Transverse colon (tissue), 4 donors: ENCODE measurements around the gene CLCNKB. TPM values are rescaled to one million over a fixed set of nuclear protein-coding genes. Genes with fewer than 3 reads are reported as not detected.

Source experiments
- DNase-seq: peaks from one replicate; pipeline ENCODE4 v3.0.0-alpha.2; 2019
- H3K27ac ChIP-seq, 4 donors: fragments of 200-600 bp; sonication (generic); 2 replicates each; pipeline ENCODE4 v1.5.1; 2016 to 2018; ENCODE audit warnings: inconsistent platforms in 4 of 4
- H3K27me3 ChIP-seq: fragments of 200-600 bp; sonication (generic); 2 replicates; pipeline ENCODE4 v1.5.1; 2017; ENCODE audit warnings: inconsistent platforms
- H3K36me3 ChIP-seq, 4 donors: fragments of 200-600 bp; sonication (generic); 2 replicates each; pipeline ENCODE4 v1.5.1; 2017 to 2019; ENCODE audit warnings: inconsistent platforms in 4 of 4
- H3K4me1 ChIP-seq, 4 donors: fragments of 200-600 bp; sonication (generic); 2 replicates each; pipeline ENCODE4 v1.5.1; 2017 to 2020; ENCODE audit warnings: inconsistent platforms in 4 of 4
- H3K4me3 ChIP-seq, 4 donors: fragments of 200-600 bp; sonication (generic); 1 replicate in 1 of 4; 2 replicates in 3 of 4; pipeline versions ENCODE4 v1.5.1 to v1.6.1; 2017 to 2019; ENCODE audit warnings: inconsistent platforms in 4 of 4
- H3K9me3 ChIP-seq, 2 donors: fragments of 200-600 bp; sonication (generic); 2 replicates each; pipeline ENCODE4 v1.5.1; 2017 to 2019; ENCODE audit warnings: inconsistent platforms in 2 of 2
- EP300 ChIP-seq: sonication (generic); formaldehyde crosslinking; IDR thresholded peaks from one replicate; pipeline ENCODE4 v1.6.1; 2017; ENCODE audit warnings: antibody characterized with exemption, low read depth
- POLR2A ChIP-seq: fragments of 450-650 bp; IDR thresholded peaks from one replicate; pipeline ENCODE4 v1.6.1; 2016; ENCODE audit warnings: antibody characterized with exemption, mild to moderate bottlenecking, moderate library complexity
- POLR2AphosphoS5 ChIP-seq, 3 donors: sonication (generic); formaldehyde crosslinking; IDR thresholded peaks; one replicate each; pipeline ENCODE4 v1.6.1; 2016; ENCODE audit warnings: antibody characterized with exemption in 3 of 3
- WGBS, 2 donors: methylation state at CpG; one replicate each; pipeline ENCODE4 v1.1.5; 2018; ENCODE audit warnings: low coverage in 1 of 2; 5-methylcytosine and 5-hydroxymethylcytosine counted together
- in situ Hi-C, 4 donors: fragments of 200-750 bp; cut with MboI; loops; one replicate each; pipeline versions ENCODE4 v1.15.0 to v1.15.1; 2017; ENCODE audit warnings: low sequenced_read_pairs in 3 of 4, low pct_ligation_motif_present in 1 of 4, low pct_unique_long_range_greater_than_20kb in 1 of 4
- intact Hi-C: fragments of 100-400 bp; cut with DNase I; formaldehyde crosslinking; loops from one replicate; pipeline ENCODE4 v1.15.1; 2023; ENCODE audit warnings: low total_unique reads
- total RNA-seq, 4 donors: library from RNA; depleted of rRNA; stranded (reverse); fragments of >200 nt; gene quantifications; one replicate each; pipeline ENCODE4 v1.1.0, GENCODE V29; 2016
- TF ChIP-seq, protein P1 (sequence below), 5 experiments: fragments of 200-600 bp in 3 of 5; fragments of 450-650 bp in 2 of 5; sonication (generic) in 3 of 5; IDR thresholded peaks; 1 replicate in 2 of 5; 2 replicates in 3 of 5; pipeline ENCODE4 v1.5.1; 2016 to 2017; ENCODE audit warnings: antibody characterized with exemption in 5 of 5, inconsistent platforms in 3 of 5, mild to moderate bottlenecking in 2 of 5, moderate library complexity in 1 of 5

Gene CLCNKB
- total RNA-seq, 4 donors from 2014 or later, result 0.48 to 1.1 TPM; not detected in 2

DNA sequence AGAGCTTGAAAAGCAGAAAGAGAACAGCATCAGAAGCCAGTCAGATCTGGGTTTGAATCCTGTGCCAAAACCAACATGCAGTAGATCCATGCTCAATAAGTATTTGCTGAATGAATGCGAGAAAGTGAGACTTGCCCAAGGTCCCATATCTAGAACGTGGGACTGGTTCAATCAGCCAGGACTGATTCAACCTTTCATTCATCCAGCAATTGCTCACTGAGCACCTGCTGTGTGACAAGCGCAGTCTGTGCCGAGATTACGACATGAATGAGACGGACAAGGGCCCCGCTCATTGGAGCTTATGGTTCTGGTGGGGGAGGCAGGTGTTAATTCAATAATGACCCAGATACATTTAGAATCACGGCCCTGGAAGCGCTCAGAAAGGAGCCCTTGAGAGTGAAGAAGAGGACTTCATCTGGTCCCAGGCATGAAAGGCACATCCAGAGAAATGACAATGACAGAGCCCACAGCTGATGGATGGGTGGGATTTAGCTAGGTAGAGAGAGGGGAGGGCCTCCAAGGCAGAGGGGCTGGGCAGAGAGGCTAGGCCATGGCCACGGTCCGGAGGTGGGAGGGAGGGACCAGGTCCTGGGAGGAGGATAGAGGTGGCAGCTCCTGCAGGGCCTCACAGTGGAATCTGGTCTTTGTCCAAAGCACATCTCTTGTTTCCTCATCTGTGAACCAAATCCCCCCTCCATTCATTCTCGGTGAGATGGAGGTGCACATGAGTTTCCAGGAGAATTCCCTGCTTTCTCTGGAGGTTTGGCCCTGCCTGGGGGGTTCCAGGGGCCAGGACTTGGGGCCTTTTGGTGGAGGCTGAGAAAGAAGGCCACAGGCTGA, 34.0 kb downstream of the CLCNKB start:
- no peak overlapping the region for H3K4me3 ChIP-seq
- 77 to 88% methylated on average over 3 to 12 of the region's 12 CpGs for WGBS, 2 donors
- no peaks in the 10 kb centered on the region for H3K36me3 ChIP-seq
- H3K9me3 ChIP-seq, result no peaks in the 10 kb centered on the region
- H3K27ac ChIP-seq, result no peak overlapping the region
- peaks cover 3 to 23% (median 18%) of the 10 kb centered on the region in 4 donors for H3K4me1 ChIP-seq
- TF ChIP-seq, protein P1, sequence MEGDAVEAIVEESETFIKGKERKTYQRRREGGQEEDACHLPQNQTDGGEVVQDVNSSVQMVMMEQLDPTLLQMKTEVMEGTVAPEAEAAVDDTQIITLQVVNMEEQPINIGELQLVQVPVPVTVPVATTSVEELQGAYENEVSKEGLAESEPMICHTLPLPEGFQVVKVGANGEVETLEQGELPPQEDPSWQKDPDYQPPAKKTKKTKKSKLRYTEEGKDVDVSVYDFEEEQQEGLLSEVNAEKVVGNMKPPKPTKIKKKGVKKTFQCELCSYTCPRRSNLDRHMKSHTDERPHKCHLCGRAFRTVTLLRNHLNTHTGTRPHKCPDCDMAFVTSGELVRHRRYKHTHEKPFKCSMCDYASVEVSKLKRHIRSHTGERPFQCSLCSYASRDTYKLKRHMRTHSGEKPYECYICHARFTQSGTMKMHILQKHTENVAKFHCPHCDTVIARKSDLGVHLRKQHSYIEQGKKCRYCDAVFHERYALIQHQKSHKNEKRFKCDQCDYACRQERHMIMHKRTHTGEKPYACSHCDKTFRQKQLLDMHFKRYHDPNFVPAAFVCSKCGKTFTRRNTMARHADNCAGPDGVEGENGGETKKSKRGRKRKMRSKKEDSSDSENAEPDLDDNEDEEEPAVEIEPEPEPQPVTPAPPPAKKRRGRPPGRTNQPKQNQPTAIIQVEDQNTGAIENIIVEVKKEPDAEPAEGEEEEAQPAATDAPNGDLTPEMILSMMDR (IDR thresholded peaks at IDR 0.05), result no peak
- TF ChIP-seq POLR2A (no peak), POLR2AphosphoS5 (IDR thresholded peaks at IDR 0.05) (no peak), EP300 (no peak)
- intact Hi-C loops, result loop anchor here (1.0 to 10.0 kb wide), 3 partner anchors 110 to 287 kb away; partner anchors contain the start of gene SZRD1
- no peak for DNase-seq
- peaks cover 11% of the 10 kb centered on the region for H3K27me3 ChIP-seq
- in situ Hi-C loops, result loop anchor here in 2 of 4 donors (5.0 to 25.0 kb wide), 2 partner anchors 110 to 285 kb away; partner anchors contain the start of genes FBXO42 (in 1 of the 2) and SZRD1 (in 1 of the 2)

DNA sequence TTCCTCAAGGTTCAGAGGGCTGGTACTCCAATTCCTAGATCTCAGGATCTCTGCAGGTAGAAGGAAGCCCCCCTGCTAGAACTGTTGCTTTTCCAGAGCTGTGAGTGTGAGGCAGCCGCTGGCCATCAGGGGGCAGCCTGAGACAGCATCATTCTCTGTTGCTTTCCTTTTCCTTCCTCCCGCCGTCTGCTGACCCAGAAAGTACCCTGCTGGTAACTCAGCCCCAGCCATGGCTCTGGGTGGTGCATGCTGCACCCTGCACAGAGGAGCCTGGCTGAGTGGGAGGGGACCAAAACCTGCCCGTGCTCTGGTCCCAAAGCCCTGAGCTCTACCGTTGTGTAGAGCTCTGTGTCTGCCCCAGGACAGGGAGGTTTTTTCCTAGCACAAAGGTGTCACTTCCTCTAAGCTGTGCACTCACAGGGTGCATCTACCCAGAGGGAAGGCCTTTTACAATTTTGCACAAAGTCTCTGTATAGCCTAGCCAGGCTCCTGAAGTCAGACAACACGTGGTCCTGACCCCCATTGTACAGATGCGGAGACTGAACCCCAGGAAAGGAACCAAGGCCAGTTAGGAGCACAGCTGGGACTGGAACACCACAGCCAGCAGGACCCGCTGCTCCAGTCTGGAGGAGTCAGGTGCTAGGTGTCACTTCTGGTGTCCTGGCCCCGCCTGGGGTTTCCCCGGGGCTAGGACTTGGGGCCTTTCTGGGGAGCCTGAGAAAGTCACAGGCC, 35.5 kb downstream of the CLCNKB start:
- TF ChIP-seq POLR2AphosphoS5 (IDR thresholded peaks at IDR 0.05) (no peak), EP300 (no peak), POLR2A (no peak)
- TF ChIP-seq, protein P1 (IDR thresholded peaks at IDR 0.05), result peak; percentile 86 to 96 (median 87)
- intact Hi-C loops (loop anchor here (1.0 to 10.0 kb wide), 3 partner anchors 108 to 286 kb away; partner anchors contain the start of gene SZRD1), in situ Hi-C loops (loop anchor here in 2 of 4 donors (5.0 to 25.0 kb wide), 2 partner anchors 108 to 283 kb away; partner anchors contain the start of genes FBXO42 (in 1 of the 2) and SZRD1 (in 1 of the 2))
- Histone ChIP-seq H3K9me3 (no peaks in the 10 kb centered on the region), H3K27ac (peak overlapping the region in 1 of 4 donors; percentile 4), H3K36me3 (no peaks in the 10 kb centered on the region), H3K4me1 (peaks cover 4 to 22% (median 13%) of the 10 kb centered on the region in 4 donors), H3K4me3 (peak overlapping the region in 1 of 4 donors; percentile 25), H3K27me3 (no peaks in the 10 kb centered on the region)
- WGBS, 2 donors, result 31% methylated on average over 9 of the region's 10 CpGs; no CpG with 5 or more reads in 1 of the 2 donors
- peak; percentile 85 for DNase-seq

DNA sequence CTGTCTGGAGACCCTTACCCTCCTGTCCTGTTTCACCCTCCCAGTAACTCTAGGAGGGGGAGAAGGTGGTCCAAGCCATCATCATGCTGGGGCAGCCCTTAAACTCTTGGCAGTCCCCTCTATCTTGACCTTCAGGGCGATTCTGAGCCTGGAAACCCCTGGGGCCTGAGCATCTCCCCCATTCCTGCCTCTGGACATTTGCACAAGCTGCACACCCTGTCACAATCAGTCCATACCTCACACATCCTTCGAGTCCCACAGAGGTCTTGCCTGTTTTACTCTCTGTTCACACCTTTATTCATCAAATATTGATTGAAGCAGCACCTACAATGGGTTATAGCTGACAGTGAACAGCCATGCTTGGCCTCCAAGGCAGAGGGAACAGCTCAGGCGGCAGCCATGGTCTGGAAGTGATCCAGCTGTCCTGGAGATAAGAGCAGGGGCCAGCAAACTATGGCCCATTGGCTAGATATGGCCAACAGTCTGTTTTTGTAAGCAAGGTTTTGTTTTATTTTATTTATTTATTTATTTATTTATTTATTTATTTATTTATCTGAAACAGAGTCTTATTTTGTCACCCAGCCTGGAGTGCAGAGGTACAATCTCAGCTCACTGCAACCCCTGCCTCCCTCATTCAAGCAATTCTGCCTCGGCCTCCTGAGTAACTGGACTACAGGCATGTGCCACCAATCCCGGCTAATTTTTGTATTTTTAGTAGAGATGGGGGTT, 37.0 kb downstream of the CLCNKB start:
- intact Hi-C loops, result no loop called here
- H3K9me3 ChIP-seq, result no peaks in the 10 kb centered on the region
- DNase-seq, result no peak
- in situ Hi-C loops, result loop anchor here in 3 of 4 donors (5.0 to 25.0 kb wide), 5 partner anchors 102 to 284 kb away; partner anchors contain the start of genes SZRD1 (in 2 of the 3) and FBXO42 (in 1 of the 3)
- H3K27ac ChIP-seq, result no peak overlapping the region
- 79 to 88% methylated on average over 3 to 5 of the region's 5 CpGs for WGBS, 2 donors
- H3K4me3 ChIP-seq, result no peak overlapping the region
- H3K4me1 ChIP-seq, result peaks cover 4 to 22% (median 11%) of the 10 kb centered on the region in 4 donors
- H3K27me3 ChIP-seq, result no peaks in the 10 kb centered on the region
- TF ChIP-seq, protein P1 (IDR thresholded peaks at IDR 0.05), result no peak
- TF ChIP-seq POLR2AphosphoS5 (IDR thresholded peaks at IDR 0.05), result no peak
- no peak for TF ChIP-seq EP300
- TF ChIP-seq POLR2A, result no peak
- H3K36me3 ChIP-seq, result no peaks in the 10 kb centered on the region
